Retinal pigment epithelial cell (primary cell): ENCODE data around the gene HOXA5.

Experiments
- DNase-seq: peaks from one replicate; pipeline ENCODE4 v3.0.0-alpha.2; 2010; ENCODE audit warnings: low read depth
- H3K4me3 ChIP-seq: 2 replicates; pipeline ENCODE4 v1.5.1; 2011; ENCODE audit warnings: mild to moderate bottlenecking, low read length, control low read depth, moderate library complexity
- TF ChIP-seq, protein P1 (sequence below): conservative IDR thresholded peaks from 2 replicates; pipeline ENCODE4 v1.5.1; 2011; ENCODE audit warnings: low read depth, low read length, control low read depth, inconsistent platforms

Gene HOXA5

GRCh38 chr7:27185013-27185853, 41.8 kb upstream of the HOXA5 start, which contains the start of gene HOXA11:
HOXA11 (minus strand) TSS chr7:27185232; CDS start chr7:27185144, 88 bp downstream.
- peak within 1 kb of the TSS; percentile 21 for H3K4me3 ChIP-seq
- TF ChIP-seq, protein P1, sequence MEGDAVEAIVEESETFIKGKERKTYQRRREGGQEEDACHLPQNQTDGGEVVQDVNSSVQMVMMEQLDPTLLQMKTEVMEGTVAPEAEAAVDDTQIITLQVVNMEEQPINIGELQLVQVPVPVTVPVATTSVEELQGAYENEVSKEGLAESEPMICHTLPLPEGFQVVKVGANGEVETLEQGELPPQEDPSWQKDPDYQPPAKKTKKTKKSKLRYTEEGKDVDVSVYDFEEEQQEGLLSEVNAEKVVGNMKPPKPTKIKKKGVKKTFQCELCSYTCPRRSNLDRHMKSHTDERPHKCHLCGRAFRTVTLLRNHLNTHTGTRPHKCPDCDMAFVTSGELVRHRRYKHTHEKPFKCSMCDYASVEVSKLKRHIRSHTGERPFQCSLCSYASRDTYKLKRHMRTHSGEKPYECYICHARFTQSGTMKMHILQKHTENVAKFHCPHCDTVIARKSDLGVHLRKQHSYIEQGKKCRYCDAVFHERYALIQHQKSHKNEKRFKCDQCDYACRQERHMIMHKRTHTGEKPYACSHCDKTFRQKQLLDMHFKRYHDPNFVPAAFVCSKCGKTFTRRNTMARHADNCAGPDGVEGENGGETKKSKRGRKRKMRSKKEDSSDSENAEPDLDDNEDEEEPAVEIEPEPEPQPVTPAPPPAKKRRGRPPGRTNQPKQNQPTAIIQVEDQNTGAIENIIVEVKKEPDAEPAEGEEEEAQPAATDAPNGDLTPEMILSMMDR = no peak
- DNase-seq = no peak

DNA sequence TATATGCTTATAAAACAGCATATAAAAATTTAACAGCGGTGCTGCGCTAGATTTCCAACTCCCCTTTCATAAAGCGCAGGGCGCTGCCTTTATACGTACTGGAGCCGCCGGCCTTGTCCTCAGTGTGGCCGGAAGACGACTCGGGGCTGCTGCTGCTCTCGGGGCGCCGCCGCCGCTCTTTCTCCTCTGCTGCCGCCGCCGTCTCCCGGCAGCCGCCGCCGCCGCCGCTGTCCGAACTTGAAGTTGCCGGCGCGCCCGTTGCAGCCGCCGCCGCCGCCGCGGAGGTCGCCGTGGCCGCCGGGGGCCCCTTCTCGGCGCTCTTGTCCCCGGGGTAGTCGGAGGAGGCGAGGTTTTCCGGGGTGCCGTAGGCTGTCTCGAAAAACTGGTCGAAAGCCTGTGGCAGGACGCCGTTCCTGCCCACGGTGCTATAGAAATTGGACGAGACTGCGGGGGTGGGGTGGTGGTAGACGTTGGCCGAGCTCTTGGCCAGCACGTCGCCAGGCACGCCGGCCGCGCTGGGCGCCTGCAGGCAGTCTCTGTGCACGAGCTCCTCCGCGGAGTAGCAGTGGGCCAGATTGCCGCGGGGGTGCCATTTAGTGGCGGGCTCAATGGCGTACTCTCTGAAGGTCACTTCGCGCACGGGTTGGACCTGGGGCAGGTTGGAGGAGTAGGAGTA, 41.0 kb upstream of the HOXA5 start:
- DNase-seq = no peak
- TF ChIP-seq, protein P1 = no peak
- peak overlapping the region; percentile 21 for H3K4me3 ChIP-seq

GRCh38 chr7:27183682-27184336, 40.3 kb upstream of the HOXA5 start:
- DNase-seq = no peak
- TF ChIP-seq, protein P1 = no peak
- H3K4me3 ChIP-seq = peak overlapping the region; percentile 21

GRCh38 chr7:27182861-27183681, 39.6 kb upstream of the HOXA5 start:
- no peak for DNase-seq
- TF ChIP-seq, protein P1 = no peak
- H3K4me3 ChIP-seq = no peak overlapping the region

DNA sequence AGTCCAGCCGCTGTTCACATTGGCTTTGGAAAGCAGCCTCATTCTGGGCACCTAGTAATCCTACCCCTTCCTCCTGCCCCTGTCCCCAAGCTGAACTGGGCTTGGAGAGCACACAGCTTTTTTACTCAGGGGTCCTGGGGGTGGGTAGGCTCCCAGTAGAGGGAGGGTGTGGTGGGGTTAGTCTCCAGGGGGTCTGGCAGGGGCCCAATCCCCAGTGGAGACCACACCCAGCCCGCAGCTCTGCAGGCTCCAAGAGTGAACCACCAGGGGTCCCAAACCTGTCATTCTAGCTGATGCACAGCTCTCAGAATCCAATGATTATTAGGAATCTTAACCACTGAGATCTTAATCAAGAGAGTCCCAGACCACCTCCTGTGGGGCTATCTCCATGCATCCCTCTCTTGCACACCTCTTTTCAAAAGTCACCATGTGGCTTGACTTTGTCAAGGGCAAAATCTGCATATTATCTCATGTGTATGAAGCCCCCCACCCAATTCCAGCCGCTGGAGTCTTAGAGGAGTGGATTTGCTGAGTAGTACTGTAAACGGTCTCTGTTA, 38.9 kb upstream of the HOXA5 start:
- TF ChIP-seq, protein P1 = no peak
- H3K4me3 ChIP-seq = no peak overlapping the region
- no peak for DNase-seq

GRCh38 chr7:27181795-27182275, 38.4 kb upstream of the HOXA5 start:
- H3K4me3 ChIP-seq = no peak overlapping the region
- TF ChIP-seq, protein P1 = no peak
- no peak for DNase-seq
